Activated CD8-positive, alpha-beta memory T cell treated with anti-CD3 and anti-CD28 coated beads, Interleukin-2, amount 10 ng/mL, durations not matched to agents 7 days and 5 days (primary cell): ENCODE data around the gene MYL6B. TPM values are rescaled to one million over a fixed set of nuclear protein-coding genes. Genes with fewer than 3 reads are reported as not detected.
"Not testable (repeated sequence)": the region's sequence is repeated elsewhere in the genome, so short reads cannot be mapped to it uniquely, and the experiment has no call there.

ENCODE experiments used
- ATAC-seq: fragments of 150-1000 bp; cut with Tn5 transposase; one replicate; pipeline ENCODE4 v1.10.0; 2021; ENCODE audit warnings: moderate library complexity
- CTCF ChIA-PET: fragments of 350-600 bp; sonication (Branson Sonifier 250); formaldehyde crosslinking; loops from one replicate; lab custom pipeline; 2021; ENCODE audit warnings: antibody characterized with exemption; lab: Charles Lee
- DNase-seq: peaks from one replicate; pipeline ENCODE4 v3.0.0-alpha.2; 2020
- H3K27ac Mint-ChIP-seq: one replicate; pipeline ENCODE4 v1.8.0; 2021; ENCODE audit warnings: mild to moderate bottlenecking, mixed read lengths
- H3K27me3 Mint-ChIP-seq: one replicate; pipeline ENCODE4 v1.8.0; 2021; ENCODE audit warnings: mixed read lengths
- H3K36me3 Mint-ChIP-seq: one replicate; pipeline ENCODE4 v1.8.0; 2021; ENCODE audit warnings: mild to moderate bottlenecking, mixed read lengths
- H3K4me1 Mint-ChIP-seq: one replicate; pipeline ENCODE4 v1.8.0; 2021; ENCODE audit warnings: mixed read lengths
- H3K4me3 Mint-ChIP-seq: one replicate; pipeline ENCODE4 v1.8.0; 2021; ENCODE audit warnings: mild to moderate bottlenecking, moderate library complexity, mixed read lengths
- H3K9me3 Mint-ChIP-seq: one replicate; pipeline ENCODE4 v1.8.0; 2022; ENCODE audit warnings: low read depth, mixed read lengths
- total RNA-seq, 2 experiments: library from RNA; stranded (reverse); gene quantifications; one replicate each; pipeline ENCODE4 v1.2.3, GENCODE V29; 2021

Gene MYL6B
- total RNA-seq, 2 experiments from 2014 or later, result 67.6 to 85.2 TPM

GRCh38 chr12:56145217-56145616 lies 7.2 kb upstream of the MYL6B start:
- H3K27ac Mint-ChIP-seq, result no peak overlapping the region
- no peak overlapping the region for H3K4me3 Mint-ChIP-seq
- H3K9me3 Mint-ChIP-seq, result no peaks in the 10 kb centered on the region
- H3K4me1 Mint-ChIP-seq, result peaks cover 28% of the 10 kb centered on the region
- CTCF ChIA-PET, result interaction anchor here (0.9 kb wide), 1 partner anchor 98 kb away, joined by 3 read pairs; no protein-coding TSS in a partner anchor
- ATAC-seq, result no peak
- DNase-seq, result no peak
- peaks cover 46% of the 10 kb centered on the region for H3K36me3 Mint-ChIP-seq
- H3K27me3 Mint-ChIP-seq, result no peaks in the 10 kb centered on the region

DNA sequence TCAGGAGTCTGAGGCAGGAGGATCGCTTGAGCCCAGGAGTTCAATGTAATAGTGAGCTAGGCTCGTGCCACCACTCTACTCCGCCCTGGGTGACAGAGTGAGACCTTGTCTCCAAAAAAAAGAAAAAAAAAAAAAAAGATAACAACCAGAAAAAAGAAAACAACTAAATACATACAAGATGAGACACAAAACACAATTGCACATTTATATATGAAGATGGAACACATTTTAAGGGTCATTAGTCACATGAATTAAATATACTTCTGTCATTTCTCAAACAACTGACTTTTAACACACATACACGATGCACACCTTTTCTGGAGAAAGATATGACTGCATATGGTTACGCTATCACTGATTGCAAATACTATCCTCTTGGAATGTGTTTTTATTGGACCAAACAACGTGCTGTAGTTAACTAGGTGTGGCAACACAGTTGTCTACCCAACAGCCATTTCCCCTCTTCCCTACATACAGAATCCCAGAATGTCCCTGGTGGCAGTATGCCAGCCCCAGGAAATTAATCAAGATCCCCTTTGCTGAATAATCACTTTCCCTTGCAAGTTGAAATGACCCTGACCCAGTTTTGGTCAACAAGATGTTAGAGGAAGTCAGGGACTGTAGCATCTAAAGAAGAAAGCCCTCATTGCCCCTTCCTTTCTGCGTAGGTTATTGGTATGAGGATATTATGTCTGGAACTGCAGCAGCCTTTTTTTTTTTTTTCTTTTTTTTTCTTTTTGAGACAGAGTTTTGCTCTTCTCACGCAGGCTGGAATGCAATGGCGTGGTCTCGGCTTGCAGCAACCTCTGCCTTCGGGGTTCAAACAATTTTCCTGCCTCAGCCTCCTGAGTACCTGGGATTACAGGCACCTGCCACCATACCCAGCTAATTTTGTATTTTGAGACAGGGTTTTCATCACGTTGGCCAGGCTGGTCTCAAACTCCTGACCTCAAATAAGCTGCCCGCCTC lies 5.6 kb upstream of the MYL6B start:
- Mint-ChIP-seq H3K4me3 (no peak overlapping the region), H3K27ac (peak overlapping the region; percentile 23), H3K27me3 (no peaks in the 10 kb centered on the region), H3K9me3 (no peaks in the 10 kb centered on the region), H3K4me1 (peaks cover 37% of the 10 kb centered on the region), H3K36me3 (peaks cover 35% of the 10 kb centered on the region)
- DNase-seq (no peak), ATAC-seq (no peak)
- CTCF ChIA-PET, result interaction anchor here (0.6 to 0.7 kb wide), 2 partner anchors 26 to 268 kb away, joined by 3 read pairs; no protein-coding TSS in a partner anchor

DNA sequence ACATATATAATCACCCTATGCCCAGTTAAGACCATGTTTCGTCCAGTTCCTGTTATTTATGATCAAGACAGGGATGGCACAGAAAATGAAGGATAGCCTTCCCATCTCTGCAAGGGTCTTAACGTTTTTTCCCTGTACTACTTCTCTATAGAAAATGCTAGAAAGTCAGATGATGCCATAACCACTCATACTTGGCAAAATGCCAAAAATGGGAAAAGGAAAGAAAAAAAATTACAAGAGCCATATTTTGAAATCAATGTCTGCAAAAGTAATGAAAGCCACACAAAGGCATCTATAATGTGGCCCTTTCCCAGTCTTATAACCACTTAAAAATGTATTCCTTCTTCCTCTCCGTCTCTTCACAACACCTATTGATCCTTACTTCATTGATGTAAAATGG lies 1.8 kb upstream of the MYL6B start:
- CTCF ChIA-PET, result interaction anchor here (1.1 to 4.4 kb wide), 4 partner anchors 23 to 83 kb away, joined by 3 to 41 read pairs (median 10); partner anchors contain the start of genes ESYT1, PA2G4, RPL41 and ZC3H10
- Mint-ChIP-seq H3K36me3 (peaks cover 5% of the 10 kb centered on the region), H3K4me1 (peaks cover 42% of the 10 kb centered on the region)

DNA sequence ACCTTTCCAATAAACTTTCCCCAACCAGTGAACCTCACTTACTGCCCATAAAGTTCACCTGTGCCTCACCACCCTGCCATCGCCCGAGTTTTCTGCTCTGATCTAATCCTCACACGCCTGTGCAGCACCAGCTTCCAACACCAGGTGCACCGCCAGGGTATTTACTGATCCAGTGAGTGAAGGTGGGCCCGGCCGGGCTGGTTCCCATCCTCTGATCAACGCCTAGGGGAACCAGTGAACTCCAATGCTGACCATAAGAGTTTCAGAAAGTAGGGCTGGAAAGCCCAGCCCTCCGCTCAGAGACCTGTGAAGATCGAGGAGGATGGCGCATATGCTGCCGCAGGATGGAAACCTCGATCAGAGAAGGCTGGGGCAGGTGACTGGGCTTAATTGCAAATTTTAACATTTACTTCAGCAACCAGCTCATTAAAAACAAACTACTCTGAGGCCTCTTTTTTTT lies 685 bp upstream of the MYL6B start:
- Mint-ChIP-seq H3K4me3 (peak overlapping the region; percentile 83), H3K27ac (peak overlapping the region; percentile 100), H3K9me3 (no peaks in the 10 kb centered on the region), H3K4me1 (peaks cover 42% of the 10 kb centered on the region), H3K36me3 (peaks cover 7% of the 10 kb centered on the region), H3K27me3 (no peaks in the 10 kb centered on the region)
- ATAC-seq (peak; percentile 73), DNase-seq (peak; percentile 84)
- CTCF ChIA-PET, result interaction anchor here (0.7 to 4.4 kb wide), 16 partner anchors 10 to 413 kb away, joined by 3 to 41 read pairs (median 6); partner anchors contain the start of genes ESYT1, PA2G4, RNF41 and RPL41

More for the DNA sequence above, 1.8 kb upstream of the MYL6B start:
- peak overlapping the region; percentile 100 for H3K27ac Mint-ChIP-seq
- no peak for DNase-seq
- H3K4me3 Mint-ChIP-seq, result peak overlapping the region; percentile 83
- ATAC-seq, result no peak
- H3K9me3 Mint-ChIP-seq, result no peaks in the 10 kb centered on the region
- no peaks in the 10 kb centered on the region for H3K27me3 Mint-ChIP-seq

- Mint-ChIP-seq H3K9me3 (no peaks in the 10 kb centered on the region), H3K4me1 (peaks cover 46% of the 10 kb centered on the region), H3K36me3 (peaks cover 9% of the 10 kb centered on the region), H3K4me3 (peak overlapping the region; percentile 83), H3K27ac (peak overlapping the region; percentile 100), H3K27me3 (no peaks in the 10 kb centered on the region)
- CTCF ChIA-PET, result interaction anchor here (2.7 kb wide), 1 partner anchor 36 kb away, joined by 19 read pairs; the partner anchor contains the start of gene SMARCC2
- no peak for ATAC-seq
- DNase-seq, result no peak
Observed at GRCh38 chr12:56152756-56153677, 630 bp downstream of the MYL6B start.

- DNase-seq (no peak), ATAC-seq (no peak)
- Mint-ChIP-seq H3K9me3 (no peaks in the 10 kb centered on the region), H3K27ac (peak overlapping the region; percentile 100), H3K36me3 (peaks cover 13% of the 10 kb centered on the region), H3K4me1 (peaks cover 46% of the 10 kb centered on the region), H3K27me3 (no peaks in the 10 kb centered on the region), H3K4me3 (peak overlapping the region; percentile 83)
- CTCF ChIA-PET, result interaction anchor here (2.7 kb wide), 1 partner anchor 35 kb away, joined by 19 read pairs; the partner anchor contains the start of gene SMARCC2
Observed at GRCh38 chr12:56153678-56154065, 1.3 kb downstream of the MYL6B start.

DNA sequence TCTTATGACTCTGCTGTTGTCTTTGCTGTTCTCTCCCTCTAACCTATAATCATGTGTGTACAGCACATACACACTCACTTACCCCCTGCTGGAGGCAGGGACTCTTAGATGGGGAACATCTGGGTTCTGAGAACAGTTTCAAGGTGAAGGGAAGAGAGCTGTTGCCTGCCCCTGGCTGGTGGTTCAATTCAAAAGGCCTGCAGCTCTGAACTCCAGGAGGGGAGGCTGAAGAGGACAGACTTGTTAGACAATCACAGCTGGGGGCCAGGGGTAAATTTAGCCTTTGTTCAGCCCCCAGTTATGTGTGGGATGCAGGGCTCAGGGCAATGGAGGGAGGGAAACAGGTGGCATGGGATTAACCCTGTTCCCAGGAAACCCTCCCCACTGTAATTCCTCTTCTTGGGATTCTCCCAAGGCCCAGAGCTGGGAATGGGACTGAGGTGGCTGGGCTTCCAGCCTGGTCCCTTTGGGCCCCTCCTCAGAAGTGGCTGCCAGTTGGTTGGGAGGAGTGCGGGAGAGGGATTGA lies 1.9 kb downstream of the MYL6B start:
- Mint-ChIP-seq H3K4me1 (peaks cover 47% of the 10 kb centered on the region), H3K9me3 (no peaks in the 10 kb centered on the region), H3K27ac (peak overlapping the region; percentile 45), H3K36me3 (peaks cover 20% of the 10 kb centered on the region), H3K27me3 (no peaks in the 10 kb centered on the region), H3K4me3 (no peak overlapping the region)
- no peak for DNase-seq
- no peak for ATAC-seq
- CTCF ChIA-PET, result interaction anchor here (0.8 to 3.3 kb wide), 6 partner anchors 9 to 35 kb away, joined by 3 to 19 read pairs (median 4); partner anchors contain the start of genes ESYT1 and SMARCC2

DNA sequence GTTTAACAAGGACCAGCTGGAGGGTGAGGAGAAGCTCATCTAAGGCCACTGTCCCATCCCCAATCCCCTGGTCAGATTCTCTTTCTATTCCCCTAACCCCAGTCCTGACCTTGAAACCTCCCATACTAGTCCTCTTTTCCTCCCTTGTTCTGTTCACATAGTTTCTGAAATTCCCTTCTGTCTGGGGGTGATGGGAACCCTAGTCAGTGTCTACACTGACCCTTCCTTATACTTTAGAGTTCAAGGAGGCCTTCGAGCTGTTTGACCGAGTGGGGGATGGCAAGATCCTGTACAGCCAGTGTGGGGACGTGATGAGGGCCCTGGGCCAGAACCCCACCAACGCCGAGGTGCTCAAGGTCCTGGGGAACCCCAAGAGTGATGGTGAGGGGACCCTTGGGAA lies 2.4 kb downstream of the MYL6B start:
- CTCF ChIA-PET, result interaction anchor here (0.8 to 3.3 kb wide), 7 partner anchors 8 to 36 kb away, joined by 3 to 19 read pairs (median 5); partner anchors contain the start of genes ESYT1, SMARCC2 and ZC3H10
- DNase-seq (no peak), ATAC-seq (no peak)
- peaks cover 50% of the 10 kb centered on the region for H3K4me1 Mint-ChIP-seq
- H3K9me3 Mint-ChIP-seq, result no peaks in the 10 kb centered on the region
- no peak overlapping the region for H3K4me3 Mint-ChIP-seq
- H3K36me3 Mint-ChIP-seq, result peaks cover 25% of the 10 kb centered on the region
- H3K27ac Mint-ChIP-seq, result peak overlapping the region; percentile 9
- H3K27me3 Mint-ChIP-seq, result no peaks in the 10 kb centered on the region

DNA sequence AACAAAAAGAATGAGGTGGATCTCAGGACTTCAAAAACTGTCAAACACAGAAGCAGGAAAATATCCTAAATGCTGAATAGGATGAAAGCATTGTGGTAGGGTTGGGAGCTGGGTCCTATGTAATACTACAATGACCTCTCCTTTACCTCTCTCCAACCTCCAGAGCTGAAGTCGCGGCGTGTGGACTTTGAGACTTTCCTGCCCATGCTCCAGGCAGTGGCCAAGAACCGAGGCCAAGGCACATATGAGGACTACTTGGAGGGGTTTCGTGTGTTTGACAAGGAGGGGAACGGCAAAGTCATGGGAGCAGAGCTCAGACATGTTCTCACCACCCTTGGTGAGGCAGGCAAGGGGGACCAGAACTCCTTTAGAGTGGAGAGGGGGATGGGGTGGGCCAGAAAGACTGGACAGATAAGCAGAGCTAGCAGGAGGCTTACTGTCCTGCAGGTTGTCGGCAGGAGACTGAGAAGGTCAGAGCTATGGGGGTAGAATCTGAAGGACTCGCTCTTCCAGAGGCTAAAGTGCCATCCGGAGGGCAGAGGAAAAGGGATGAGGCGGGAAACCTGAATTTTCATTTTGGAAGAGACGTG lies 3.0 kb downstream of the MYL6B start:
- CTCF ChIA-PET, result interaction anchor here (0.8 to 3.3 kb wide), 7 partner anchors 8 to 37 kb away, joined by 3 to 19 read pairs (median 5); partner anchors contain the start of genes ESYT1, SMARCC2 and ZC3H10
- Mint-ChIP-seq H3K4me1 (peaks cover 52% of the 10 kb centered on the region), H3K27me3 (no peaks in the 10 kb centered on the region), H3K27ac (peak overlapping the region; percentile 14), H3K36me3 (peaks cover 30% of the 10 kb centered on the region), H3K9me3 (no peaks in the 10 kb centered on the region), H3K4me3 (no peak overlapping the region)
- ATAC-seq (no peak), DNase-seq (no peak)

- Mint-ChIP-seq H3K4me3 (peak overlapping the region; percentile 94), H3K36me3 (peaks cover 41% of the 10 kb centered on the region), H3K4me1 (peaks cover 52% of the 10 kb centered on the region), H3K27ac (peak overlapping the region; percentile 96)
- CTCF ChIA-PET, result interaction anchor here (0.7 to 3.3 kb wide), 4 partner anchors 27 to 38 kb away, joined by 3 to 15 read pairs (median 6); partner anchors contain the start of genes ESYT1, SMARCC2 and ZC3H10
- DNase-seq, H3K9me3 Mint-ChIP-seq, ATAC-seq, H3K27me3 Mint-ChIP-seq: not testable (repeated sequence)
Observed at GRCh38 chr12:56156464-56157200, 4.2 kb downstream of the MYL6B start.
